Fibroblast of skin of back (primary cell): ENCODE results near the gene EID2. TPM values are rescaled to one million over a fixed set of nuclear protein-coding genes. Genes with fewer than 3 reads are reported as not detected.

Experiments
- DNase-seq: peaks from one replicate; pipeline ENCODE4 v3.0.0-alpha.2; 2013
- polyA plus RNA-seq, 2 experiments: library from polyadenylated mRNA; unstranded; fragments of 120-200 nt; gene quantifications; one replicate each; pipeline ENCODE4 v1.2.1, GENCODE V29; 2013; ENCODE audit not compliant: insufficient read length in 2 of 2

Gene EID2, protein sequence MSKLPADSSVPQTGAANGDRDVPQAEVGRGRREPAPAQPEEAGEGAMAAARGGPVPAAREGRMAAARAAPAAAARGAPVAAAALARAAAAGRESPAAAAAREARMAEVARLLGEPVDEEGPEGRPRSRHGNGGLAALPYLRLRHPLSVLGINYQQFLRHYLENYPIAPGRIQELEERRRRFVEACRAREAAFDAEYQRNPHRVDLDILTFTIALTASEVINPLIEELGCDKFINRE
- polyA plus RNA-seq (2013, experiment 1 of 2; ENCODE audit: insufficient read length), result 16.2 TPM
- polyA plus RNA-seq (2013, experiment 2 of 2; ENCODE audit: insufficient read length), result 13.3 TPM

DNA sequence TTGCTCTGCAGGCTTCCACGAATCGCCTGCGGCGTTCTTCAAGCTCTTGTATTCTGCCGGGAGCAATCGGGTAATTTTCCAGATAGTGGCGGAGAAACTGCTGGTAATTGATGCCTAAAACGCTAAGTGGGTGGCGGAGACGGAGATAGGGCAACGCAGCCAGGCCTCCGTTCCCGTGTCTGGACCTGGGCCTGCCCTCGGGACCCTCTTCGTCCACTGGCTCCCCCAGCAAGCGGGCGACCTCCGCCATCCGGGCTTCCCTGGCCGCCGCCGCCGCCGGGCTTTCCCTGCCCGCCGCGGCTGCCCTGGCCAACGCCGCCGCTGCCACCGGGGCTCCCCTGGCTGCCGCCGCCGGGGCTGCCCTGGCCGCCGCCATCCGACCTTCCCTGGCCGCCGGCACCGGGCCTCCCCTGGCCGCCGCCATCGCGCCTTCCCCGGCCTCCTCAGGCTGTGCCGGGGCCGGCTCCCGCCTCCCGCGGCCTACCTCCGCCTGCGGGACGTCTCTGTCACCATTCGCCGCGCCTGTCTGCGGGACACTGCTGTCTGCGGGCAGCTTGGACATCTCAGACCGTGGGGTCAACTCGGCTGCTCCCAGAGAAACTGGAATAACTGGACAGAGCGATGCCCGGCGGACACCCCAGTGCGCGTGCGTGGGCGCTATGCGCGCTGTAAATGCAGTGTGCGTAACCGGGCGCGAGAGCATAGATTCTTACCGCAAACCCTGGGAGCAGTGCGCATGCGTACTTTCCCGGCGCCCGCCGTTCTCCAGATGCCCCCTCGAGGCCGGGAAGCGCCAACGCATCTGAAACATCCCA is at the start of gene EID2:
Gene EID2 (minus strand): TSS at position 644 of the 815 bp plus-strand sequence. CDS start 82 bp downstream, at position 562.
- DNase-seq, result peak; percentile 89

DNA sequence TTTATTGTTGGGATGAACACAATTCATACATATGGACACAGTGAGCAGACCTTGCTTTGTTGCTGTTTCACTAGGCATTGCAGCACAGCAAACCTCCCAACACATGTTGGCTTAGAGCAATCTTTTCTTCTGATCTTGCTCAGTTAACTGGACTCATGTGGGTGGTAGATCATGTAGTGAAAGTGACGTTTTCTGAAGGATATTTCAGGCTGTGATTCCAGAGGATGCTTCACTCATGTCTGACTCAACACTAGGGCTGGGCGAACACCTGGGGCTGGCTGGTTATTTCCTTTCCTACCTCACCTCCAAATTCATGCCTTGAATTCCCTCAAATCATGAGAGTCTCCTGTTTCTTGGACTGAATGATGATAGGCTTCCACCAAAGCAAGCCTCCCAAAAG is 48.1 kb upstream of the EID2 start:
- no peak for DNase-seq

DNA sequence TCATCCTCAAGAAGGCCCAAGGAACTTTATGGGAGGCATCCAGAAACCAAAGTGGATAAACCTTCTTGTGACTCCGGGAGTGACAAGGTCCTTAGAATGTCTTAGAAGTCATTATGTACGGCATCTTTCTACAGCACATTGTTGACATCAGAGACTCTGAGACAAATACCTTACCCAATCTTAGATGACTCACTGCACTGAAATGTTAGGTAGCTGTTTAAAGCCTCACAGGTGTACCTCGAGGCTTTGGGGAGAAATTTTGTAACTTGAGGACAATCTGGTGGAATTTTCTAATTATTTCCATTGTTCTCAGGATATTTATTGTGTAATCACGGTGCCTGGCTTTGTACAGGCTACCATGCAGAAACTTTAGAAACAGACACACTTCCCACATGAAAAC is 47.5 kb upstream of the EID2 start:
- no peak for DNase-seq

DNA sequence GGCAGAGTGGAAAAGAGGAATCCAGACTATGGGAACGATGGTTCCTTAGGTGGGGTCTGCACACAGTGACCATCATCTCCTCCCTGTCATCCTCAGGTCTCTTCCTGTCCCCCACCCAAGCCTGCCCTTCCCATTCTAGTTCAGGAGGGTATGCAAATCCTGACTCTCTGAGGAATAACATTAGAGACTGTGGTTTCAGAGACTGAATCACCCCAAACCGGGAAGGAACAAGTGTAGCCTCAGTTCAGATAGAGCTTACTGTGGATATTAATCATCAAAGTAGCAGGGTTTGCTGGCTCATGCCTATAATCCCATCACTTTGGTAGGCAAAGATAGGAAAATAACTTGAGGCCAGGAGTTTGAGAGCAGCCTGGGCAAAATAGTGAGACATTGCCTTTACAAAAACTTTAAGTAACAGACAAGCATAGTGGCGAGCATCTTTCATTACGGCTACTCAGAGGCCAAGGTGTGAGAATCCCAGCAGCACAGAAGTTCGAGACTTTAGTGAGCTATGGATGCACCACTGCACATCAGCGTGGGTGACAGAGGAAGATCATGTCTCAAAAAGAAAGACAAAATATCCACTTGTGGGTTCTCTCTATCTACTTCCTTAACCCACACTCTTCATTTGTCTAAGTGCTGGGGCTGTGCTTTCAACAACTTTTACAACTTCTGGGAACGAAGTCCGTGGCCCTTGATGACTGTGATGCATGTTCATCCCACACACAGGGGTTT is 43.1 kb upstream of the EID2 start:
- DNase-seq, result no peak

DNA sequence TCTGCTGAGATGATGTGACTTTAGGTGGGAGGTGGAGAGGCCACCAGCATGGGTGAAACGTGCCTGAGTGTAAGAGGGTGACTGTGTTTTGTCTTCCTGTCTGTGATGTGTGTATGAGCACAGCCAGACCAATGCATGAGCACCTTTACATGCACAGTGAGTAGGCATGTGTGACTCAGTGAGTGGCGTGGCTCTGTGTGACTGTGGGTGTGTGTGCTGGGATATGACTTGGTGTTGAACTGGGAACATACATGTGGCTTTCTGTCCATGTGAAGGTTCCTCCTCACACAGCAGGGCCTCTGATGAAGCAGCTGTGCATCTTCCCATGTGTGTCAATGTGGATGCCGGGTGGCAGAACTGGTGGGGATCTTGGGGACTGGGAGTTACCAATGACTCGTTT is 42.5 kb upstream of the EID2 start:
- DNase-seq, result no peak

DNA sequence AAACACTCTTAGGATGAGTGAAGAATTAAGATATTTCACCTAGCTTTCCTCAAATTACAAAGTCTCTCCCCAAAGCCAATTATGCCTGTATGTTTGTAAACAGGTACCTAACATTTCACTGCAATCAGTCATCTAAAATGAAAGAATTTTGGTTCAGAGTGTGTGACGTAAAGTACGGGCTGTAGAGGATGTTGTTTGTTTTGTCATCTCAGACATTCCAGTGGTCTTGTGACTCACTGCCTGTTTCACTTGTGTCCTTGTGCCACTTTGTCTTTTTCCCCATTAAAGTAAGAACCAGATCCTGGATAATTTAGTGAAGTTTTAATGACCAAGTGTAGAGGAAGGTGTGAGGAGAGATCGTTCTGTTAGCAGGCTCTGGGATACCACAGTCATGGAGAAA is 28.6 kb upstream of the EID2 start:
- DNase-seq, result peak; percentile 72

DNA sequence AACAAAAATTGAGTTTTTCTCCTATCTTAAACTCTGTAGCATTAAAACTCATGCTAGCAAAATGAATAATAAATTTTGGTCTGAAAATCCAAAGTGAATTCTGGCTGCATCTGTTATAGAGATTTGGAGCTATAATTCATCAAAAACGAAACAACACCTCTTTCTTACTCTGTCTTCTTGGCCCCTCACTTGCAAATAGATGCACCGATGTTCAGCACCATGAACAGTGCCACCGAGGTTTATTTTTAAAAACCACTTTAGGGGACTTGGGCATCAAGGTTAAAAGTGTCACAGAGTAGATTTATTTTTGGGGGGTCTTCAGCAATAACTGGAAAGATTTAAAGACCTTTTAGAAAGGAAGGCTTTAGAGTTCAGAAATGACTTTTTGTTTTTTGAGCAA is 26.1 kb upstream of the EID2 start:
- DNase-seq, result no peak

DNA sequence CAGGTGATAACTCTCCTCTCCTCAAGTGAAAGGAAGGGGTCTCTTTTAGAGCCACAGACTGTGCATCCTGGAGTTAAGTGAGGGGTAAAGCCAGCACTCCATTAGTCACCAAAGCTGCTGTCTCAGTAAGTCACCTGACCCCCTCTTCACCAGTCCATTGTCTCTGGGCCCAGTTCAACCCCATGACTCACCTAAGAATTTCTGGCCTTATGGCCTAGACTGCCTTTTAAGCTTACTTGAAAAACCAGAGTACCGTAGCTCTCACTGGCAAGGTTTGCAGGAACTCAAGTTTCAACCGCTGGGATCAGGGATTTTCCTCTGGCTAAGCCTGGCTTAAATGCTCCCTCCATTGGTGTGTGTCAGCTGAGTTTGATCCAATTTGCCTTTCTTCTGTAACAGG is 23.4 kb upstream of the EID2 start:
- peak; percentile 6 for DNase-seq

DNA sequence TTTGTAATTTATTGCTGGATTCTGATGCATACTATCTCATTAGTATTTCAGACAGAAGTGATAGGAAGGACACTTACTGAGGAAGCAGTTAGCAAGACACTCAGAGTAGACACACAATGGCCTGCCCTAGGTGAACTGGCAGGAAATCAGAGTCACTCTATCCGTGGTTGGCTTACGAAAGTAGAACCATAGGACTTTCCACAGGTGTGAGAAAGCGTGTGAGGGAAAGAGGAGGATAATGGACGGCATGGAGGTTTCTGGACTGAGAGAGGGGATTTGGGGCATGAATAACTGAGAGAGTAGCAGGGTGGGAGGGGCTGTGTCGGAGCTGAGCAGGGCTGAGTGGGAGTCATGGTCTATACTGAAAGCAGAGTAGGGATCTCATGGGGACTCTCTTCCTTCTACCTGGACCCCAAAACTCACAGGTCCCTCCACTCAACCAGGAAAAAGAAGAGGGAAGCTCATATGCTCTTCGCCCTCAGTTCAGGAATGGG is 18.7 kb upstream of the EID2 start:
- DNase-seq, result no peak

DNA sequence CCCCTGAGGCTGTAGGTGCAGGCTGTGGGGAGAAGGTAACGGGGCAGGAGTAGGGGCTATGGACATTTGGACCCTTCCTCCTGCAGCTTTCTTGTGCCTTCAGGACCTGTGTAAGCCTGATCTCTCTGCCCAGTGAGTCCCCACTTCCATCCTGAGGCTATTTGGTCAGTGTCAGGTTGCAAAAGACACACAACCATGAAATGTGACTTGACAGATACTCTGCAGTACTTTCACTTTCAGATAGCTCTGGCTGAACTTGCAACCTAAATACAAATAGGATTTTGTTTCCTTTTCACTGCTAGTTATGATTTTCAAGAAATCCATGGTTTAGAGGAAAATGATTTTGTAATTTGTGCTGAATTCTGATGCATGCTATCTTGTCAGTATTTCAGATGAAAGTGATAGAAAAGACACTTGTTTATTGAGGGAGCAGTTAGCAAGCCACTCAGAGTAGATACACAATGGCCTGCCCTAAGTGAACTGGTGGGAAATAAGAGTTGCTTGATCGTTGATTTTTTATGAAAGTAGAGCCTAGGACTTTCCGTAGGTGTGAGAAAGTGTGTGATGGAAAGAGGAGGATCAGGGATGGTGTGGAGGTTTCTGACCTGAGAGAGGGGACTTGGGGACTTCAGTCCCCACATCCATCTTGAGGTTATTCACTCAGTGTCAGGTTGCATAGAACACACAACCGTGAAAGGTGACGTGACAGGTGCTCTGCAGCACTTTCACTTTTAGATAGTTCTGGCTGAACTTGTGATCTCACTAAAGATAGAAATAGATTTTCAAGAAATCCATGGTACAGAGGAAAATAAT is 18.1 kb upstream of the EID2 start:
- DNase-seq, result no peak

DNA sequence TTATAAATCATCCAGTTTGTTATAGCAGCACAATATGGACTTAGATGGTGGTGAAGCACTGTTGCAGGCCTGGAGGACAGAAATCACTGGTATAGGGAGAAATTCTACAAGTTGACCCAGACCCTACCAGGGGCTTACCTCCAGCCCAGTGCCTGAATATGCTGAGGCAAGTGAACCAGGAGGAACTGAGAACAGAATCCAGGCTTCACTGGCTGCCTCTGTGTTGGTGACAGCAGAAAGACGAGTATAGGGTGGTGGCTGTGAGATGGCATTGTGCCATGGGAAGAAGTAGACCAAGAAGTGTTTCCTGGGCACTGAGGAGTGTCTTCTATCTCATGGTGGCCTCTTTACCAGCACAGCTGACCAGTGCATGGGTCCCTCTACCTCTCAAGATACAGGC is 15.9 kb upstream of the EID2 start:
- DNase-seq, result no peak

DNA sequence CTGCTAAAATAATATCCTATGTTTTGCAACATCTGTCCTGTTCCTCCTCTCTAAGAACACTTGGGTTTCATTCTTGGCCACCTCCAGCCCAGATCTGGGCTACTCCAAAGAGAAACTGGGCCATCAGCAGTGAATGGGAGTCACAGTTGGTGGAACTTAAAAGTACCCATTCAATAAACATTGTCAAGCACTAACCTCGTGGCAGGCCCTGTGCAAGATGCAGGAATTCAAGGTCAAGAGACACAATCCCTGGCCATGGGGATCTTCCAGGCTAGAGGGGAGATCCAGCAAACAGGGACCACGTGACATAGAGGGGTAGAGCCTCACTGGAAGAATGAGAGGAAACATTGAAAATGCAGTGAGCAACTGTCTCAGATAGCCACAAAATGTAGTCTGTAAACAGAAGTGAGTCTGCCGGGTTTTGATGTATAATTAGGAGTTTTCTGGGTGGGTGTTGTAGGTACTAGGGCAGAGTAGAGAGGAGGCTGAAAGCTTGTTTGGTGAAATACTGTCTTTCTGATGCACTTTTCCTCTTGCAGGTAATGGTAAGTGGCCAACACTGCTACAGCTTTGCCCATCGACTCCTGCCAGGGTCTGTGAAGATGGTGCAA is 14.8 kb upstream of the EID2 start:
- no peak for DNase-seq

DNA sequence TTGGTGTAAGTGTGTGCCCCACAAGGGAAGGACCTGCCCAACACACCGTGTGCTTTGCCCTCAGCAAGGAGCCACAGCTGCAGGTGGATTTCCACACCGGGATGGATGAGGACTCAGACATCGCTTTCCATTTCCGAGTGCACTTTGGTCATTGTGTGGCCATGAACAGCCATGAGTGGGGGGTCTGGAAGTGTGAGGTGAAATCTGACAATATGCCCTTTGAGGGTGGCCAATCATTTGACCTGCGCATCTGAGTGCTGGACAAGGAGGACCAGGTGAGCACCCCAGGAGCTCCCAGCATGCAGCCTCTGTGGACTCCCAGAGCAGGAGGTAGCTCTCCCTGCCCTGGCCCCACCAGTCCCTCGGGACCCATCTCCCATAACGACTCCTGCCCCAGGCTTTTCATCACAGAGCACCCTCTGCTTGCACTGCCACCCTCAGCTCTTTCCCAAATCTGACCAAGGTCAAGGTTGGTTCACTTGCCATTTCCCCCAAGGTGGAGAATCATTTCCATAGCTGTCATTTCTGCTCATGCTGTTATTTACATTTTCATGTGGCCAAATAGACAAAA is 13.2 kb upstream of the EID2 start:
- no peak for DNase-seq

DNA sequence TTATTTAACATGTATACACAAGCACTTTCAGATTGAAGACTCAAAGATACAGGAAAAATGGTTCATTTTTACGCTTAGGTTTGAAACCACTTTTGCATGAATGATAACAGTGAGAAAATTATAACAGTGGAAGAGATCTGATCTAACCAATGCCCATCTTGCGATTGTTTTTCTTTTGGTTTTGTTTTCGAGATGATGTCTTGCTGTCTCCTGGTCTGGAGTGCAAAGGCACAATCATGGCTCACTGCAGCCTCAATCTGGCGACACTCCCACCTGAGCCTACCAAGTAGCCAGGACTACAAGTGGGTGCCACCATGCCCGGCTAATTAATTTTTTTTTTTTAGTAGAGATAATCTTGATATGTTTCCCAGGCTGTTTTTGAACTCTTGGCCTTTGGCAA is 10.2 kb upstream of the EID2 start:
- DNase-seq, result no peak

DNA sequence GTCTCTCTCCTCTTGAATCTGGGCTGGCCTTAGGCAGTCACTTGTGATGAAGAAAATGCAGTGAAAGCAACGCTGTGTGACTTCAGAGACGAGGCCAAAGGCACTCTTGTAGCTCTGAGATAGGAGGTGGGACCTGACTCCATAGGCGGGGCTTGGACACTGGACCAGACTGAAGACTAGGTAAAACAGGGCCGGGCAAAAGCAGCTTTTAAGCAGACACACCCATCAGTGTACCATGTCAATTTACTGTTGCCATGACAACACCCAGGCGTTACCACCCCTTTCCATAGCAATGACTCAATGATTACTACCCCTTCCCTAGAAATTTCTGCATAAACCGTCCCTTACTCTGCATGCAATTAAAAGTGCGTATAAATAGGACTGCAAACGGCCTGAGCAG is 6.6 kb upstream of the EID2 start:
- no peak for DNase-seq

DNA sequence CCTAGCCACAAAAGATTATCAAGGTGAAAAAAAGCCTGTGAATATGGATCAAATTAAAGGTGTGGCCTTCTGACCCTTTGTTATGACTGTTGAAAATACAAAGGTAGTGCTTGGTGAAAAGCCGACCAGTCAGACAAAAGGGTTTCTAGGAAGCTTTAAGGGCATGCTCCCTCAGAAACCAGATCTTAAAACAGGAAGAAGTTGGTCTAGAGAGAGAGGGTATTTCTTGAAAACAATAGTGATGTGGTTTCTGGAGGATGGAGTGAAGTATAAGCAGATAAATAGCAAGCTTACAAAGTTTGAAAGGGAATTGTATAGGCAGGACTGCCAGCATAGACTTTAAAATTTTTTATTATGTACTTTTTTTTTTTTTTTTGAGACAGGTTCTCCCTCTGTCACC is 5.0 kb upstream of the EID2 start:
- no peak for DNase-seq

DNA sequence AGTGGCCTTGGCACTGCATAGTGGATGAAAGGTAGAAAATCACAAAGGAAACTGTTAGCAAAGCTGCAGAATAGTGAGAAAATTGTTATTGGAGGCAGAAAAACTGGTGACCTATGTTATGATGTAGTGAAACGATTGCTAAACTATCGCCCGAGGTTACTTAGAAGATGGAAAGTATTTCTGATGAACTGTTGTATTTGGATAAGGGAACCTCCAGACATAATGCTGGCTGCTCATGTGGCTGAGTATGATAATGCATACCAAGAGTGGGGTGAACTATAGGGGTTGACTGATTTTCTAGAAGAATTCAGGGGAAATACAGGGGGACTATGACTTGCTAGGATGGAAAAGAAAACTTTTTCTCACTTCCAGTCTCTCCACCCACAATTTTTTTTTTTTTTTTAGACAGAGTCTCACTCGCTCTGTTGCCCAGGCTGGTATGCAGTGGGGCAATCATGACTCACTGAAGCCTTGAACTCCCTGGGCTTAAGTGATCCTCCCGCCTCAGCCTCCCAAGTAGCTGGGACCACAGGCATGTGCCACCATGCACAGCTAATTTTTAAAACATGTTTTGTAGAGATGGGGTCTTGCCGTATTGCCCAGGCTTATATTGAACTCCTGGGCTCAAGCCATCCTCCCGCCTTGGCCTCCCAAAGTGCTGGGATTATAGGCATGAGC is 4.4 kb upstream of the EID2 start:
- peak; percentile 55 for DNase-seq

DNA sequence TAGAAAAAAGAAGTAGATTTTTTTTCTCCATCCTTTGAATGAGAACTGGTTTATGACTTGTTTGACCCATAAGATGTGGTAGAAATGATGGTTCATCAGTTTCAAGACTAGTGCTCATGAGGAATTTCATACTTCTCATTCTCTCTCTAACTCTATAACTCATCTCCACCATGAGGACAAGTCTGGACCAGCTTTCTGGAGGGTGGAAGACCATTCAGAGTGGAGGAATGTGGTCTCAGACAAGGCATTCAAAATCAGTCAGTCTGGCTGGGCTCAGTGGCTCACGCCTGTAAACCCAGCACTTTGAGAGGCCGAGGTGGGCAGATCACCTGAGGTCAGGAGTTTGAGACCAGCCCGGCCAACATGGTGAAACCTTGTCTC is 3.5 kb upstream of the EID2 start:
- DNase-seq, result no peak

DNA sequence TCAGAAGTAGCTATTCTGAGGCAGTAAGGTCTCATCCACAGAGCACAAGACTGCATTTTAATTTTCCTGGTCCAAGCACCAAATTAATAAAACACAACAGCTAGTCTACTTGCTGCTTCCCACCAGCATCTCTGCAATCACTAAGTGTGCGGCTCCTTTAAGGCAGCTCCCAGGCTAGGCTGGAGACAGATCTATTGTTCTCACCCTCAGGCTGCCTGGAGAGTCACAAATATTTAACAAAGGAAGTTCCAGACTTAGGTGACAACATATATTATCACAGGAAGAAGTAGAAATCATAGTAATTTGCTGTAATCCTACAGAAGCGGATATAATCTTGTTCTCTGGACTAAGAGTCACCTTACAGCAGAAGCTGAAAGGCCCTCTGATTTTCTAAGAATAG is 2.2 kb upstream of the EID2 start:
- DNase-seq, result no peak

DNA sequence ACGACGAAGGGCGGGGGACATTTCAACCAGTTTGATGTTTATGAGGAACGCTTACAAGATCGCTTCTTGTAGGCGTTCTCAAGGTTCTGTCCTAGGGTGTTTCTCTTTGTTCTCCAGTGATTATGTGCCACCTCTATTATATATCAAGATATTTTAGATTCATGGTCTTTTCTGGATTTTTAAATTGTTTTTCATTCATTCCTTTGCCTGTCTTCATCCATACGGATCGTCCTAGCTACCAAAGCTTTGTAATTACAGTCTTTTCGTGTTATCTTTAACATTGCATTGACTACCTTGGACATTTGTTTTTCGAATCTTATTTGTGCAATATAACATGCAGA is 342 bp upstream of the EID2 start:
- DNase-seq, result no peak

DNA sequence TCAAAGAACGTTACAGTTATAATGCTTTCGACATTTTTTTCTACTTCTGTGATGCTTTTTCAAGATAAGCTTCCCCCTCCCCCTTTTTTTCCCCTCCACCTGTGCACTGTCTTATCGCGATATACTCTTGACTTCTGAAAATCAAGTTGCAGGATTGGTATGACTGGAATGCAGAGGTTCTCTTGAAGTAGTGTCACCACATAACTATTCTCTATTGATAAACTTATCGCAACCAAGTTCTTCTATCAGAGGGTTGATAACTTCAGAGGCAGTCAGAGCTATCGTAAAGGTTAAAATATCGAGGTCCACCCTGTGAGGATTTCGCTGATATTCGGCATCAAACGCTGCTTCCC is 820 bp downstream of the EID2 start:
- peak; percentile 41 for DNase-seq
